Hepatocyte (in vitro differentiated cells): ENCODE data around the gene FPR1.

ENCODE experiments used
- CTCF ChIP-seq: fragments of 200-600 bp; sonication (generic); IDR thresholded peaks from 2 replicates; pipeline ENCODE4 v1.5.1; 2016; ENCODE audit warnings: antibody characterized with exemption, mild to moderate bottlenecking; ENCODE audit not compliant: poor library complexity
- EZH2 ChIP-seq: fragments of 200-600 bp; sonication (generic); IDR thresholded peaks from 2 replicates; pipeline ENCODE4 v1.6.1; 2016; ENCODE audit warnings: antibody characterized with exemption, mild to moderate bottlenecking, borderline replicate concordance
- EZH2phosphoT487 ChIP-seq: fragments of 200-600 bp; sonication (generic); IDR thresholded peaks from one replicate; pipeline ENCODE4 v1.6.1; 2018; ENCODE audit warnings: antibody characterized with exemption, mild to moderate bottlenecking, low read depth, moderate library complexity; ENCODE audit not compliant: unreplicated experiment, severe bottlenecking

- TF ChIP-seq CTCF, result no peak
- TF ChIP-seq EZH2, result no peak
- no peak for TF ChIP-seq EZH2phosphoT487
Observed at GRCh38 chr19:51722492-51722891, 29.2 kb downstream of the FPR1 start.
